SJCRH30 (cell line): ENCODE measurements around the gene MTHFD2L. TPM values are rescaled to one million over a fixed set of nuclear protein-coding genes. Genes with fewer than 3 reads are reported as not detected.

ENCODE experiments used
- DNase-seq, 2 experiments: peaks; one replicate each; pipeline ENCODE4 v3.0.0-alpha.2; 2015 to 2020
- H3K27ac ChIP-seq: fragments of 250-450 bp; sonication (Bioruptor Pico); 2 replicates; pipeline ENCODE4 v1.5.1; 2020; ENCODE audit warnings: mild to moderate bottlenecking, moderate library complexity
- H3K27me3 ChIP-seq: fragments of 250-450 bp; sonication (Bioruptor Pico); 2 replicates; pipeline ENCODE4 v1.5.1; 2020; ENCODE audit warnings: mild to moderate bottlenecking, moderate library complexity
- H3K36me3 ChIP-seq: fragments of 250-450 bp; sonication (Bioruptor Pico); 2 replicates; pipeline ENCODE4 v1.5.1; 2020; ENCODE audit warnings: mild to moderate bottlenecking, moderate library complexity
- H3K4me1 ChIP-seq: fragments of 250-450 bp; sonication (Bioruptor Pico); 2 replicates; pipeline ENCODE4 v1.5.1; 2020; ENCODE audit warnings: mild to moderate bottlenecking, moderate library complexity
- H3K4me3 ChIP-seq: fragments of 250-450 bp; sonication (Bioruptor Pico); 2 replicates; pipeline ENCODE4 v1.5.1; 2020; ENCODE audit warnings: mild to moderate bottlenecking, moderate library complexity
- H3K9me3 ChIP-seq: fragments of 250-450 bp; sonication (Bioruptor Pico); replicated peaks from 2 replicates; pipeline ENCODE4 v1.5.1; 2020; ENCODE audit warnings: mild to moderate bottlenecking, moderate library complexity
- total RNA-seq: library from RNA; depleted of rRNA; stranded (reverse); fragments of >200 nt; shearing (Covaris generic); gene quantifications from 2 replicates; pipeline ENCODE4 v1.2.3, GENCODE V29; 2014

MTHFD2L gene
- total RNA-seq, 1 experiment from 2014 or later = 33.3 TPM

DNA sequence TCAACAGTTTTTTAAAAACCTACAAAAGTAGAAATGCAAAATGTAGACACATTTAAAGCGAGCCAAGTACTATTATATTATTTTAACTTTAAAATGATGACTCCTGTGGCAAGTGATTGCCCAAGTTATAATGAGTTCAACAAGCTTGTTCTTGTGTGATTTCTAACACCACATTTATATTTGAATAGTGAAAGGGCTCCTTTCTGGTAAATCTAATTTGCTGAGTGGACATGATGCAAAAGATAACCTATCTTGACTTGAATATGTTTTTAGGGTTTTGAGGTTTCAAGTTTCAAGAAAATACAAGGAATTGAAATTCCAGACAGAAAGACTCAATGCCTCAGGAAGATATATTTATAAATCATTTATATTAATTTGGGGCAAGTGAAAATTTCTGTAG is 149.3 kb downstream of the MTHFD2L start:
- H3K27me3 ChIP-seq = no peaks in the 10 kb centered on the region
- no peak for DNase-seq
- H3K27ac ChIP-seq = no peak overlapping the region
- H3K36me3 ChIP-seq = no peaks in the 10 kb centered on the region
- H3K9me3 ChIP-seq = no peaks in the 10 kb centered on the region
- H3K4me3 ChIP-seq = no peak overlapping the region
- H3K4me1 ChIP-seq = no peaks in the 10 kb centered on the region

DNA sequence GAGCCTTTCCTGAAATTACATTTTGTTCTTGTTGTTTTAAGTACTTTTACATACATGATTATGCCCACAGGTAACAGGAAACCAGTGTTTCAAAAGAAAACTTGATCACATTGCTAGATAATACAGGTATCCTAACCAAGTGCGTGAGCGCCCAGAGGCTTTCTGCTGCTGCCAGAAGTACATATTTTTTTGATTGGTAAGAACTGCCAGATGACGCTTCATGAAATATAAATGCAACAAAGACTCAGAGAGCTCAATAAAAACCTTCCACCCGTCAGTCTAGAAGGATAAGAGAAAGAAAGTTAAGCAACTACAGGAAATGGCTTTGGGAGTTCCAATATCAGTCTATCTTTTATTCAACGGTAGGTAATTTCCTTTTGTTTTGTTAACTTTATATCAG is 150.3 kb downstream of the MTHFD2L start, which contains the start of gene EPGN:
TSS of gene EPGN (plus strand) at position 256 of the 400 bp plus-strand sequence. CDS start at position 320, 64 bp downstream.
- Histone ChIP-seq H3K9me3 (no peaks in the 10 kb centered on the region), H3K36me3 (no peaks in the 10 kb centered on the region), H3K4me1 (no peaks in the 10 kb centered on the region), H3K4me3 (no peak within 1 kb of the TSS), H3K27ac (no peak within 1 kb of the TSS), H3K27me3 (no peaks in the 10 kb centered on the region)
- no peak for DNase-seq

DNA sequence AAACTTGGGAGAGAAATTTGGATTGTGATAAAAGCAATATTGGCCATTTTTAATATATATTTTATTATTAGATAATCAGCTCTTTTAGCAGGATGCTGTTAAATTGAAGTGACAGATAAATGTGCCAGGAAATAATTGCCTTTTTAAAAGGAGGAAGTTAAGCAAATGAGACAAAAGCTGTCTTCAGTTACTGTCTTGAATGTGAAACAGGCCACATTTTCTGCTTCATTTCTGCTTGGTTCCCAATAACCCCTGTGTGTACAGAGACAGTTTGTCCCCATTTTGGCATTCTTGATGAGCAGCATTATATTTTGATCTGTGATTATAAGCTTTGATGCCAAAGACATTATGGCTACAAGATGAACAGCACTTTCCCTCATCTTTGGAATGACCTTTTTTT is 151.3 kb downstream of the MTHFD2L start:
- Histone ChIP-seq H3K27me3 (no peaks in the 10 kb centered on the region), H3K9me3 (no peaks in the 10 kb centered on the region), H3K27ac (no peak overlapping the region), H3K36me3 (no peaks in the 10 kb centered on the region), H3K4me1 (no peaks in the 10 kb centered on the region), H3K4me3 (no peak overlapping the region)
- DNase-seq = no peak

DNA sequence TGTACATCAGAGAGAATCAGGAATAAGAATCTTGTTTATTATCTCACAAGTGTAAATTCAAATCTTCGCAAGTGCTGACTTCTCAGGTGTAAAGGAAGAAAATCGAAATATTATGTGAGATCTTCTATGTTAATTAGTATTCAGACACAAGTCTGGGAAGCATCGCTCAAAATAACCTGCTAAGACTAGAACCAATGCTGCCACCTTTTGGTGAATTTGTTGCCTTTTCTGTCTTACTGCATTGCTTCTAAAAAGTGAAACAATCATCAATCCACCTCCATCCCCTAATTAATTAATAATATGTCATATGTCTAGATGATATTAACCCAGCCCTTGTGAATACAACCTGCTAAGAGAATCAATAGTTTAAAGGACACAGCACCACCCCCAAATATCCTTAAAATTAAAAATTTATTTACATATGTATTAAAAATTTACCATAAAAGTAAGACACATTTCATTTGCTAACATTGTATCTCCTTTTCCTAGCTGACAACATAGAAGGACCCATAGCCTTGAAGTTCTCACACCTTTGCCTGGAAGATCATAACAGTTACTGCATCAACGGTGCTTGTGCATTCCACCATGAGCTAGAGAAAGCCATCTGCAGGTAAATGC is 153.9 kb downstream of the MTHFD2L start:
- peak; percentile 33 to 70 for DNase-seq
- H3K9me3 ChIP-seq = no peaks in the 10 kb centered on the region
- H3K4me3 ChIP-seq = no peak overlapping the region
- no peak overlapping the region for H3K27ac ChIP-seq
- H3K27me3 ChIP-seq = no peaks in the 10 kb centered on the region
- no peaks in the 10 kb centered on the region for H3K4me1 ChIP-seq
- no peaks in the 10 kb centered on the region for H3K36me3 ChIP-seq

DNA sequence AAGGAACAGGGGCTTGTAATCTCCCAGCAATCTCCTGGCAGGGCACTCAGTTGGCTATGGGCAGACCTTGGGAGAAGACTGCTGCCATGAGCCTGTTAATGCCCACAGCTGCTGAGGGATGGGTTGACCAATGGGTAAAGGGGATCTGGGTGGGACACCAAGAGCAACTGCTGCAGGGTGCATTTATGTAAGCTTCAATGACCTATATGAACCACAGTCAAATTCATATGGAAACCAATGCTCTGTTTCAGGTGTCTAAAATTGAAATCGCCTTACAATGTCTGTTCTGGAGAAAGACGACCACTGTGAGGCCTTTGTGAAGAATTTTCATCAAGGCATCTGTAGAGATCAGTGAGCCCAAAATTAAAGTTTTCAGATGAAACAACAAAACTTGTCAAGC is 156.4 kb downstream of the MTHFD2L start:
- H3K36me3 ChIP-seq = no peaks in the 10 kb centered on the region
- H3K9me3 ChIP-seq = no peaks in the 10 kb centered on the region
- no peaks in the 10 kb centered on the region for H3K27me3 ChIP-seq
- no peak overlapping the region for H3K27ac ChIP-seq
- H3K4me1 ChIP-seq = no peaks in the 10 kb centered on the region
- H3K4me3 ChIP-seq = no peak overlapping the region
- no peak for DNase-seq

DNA sequence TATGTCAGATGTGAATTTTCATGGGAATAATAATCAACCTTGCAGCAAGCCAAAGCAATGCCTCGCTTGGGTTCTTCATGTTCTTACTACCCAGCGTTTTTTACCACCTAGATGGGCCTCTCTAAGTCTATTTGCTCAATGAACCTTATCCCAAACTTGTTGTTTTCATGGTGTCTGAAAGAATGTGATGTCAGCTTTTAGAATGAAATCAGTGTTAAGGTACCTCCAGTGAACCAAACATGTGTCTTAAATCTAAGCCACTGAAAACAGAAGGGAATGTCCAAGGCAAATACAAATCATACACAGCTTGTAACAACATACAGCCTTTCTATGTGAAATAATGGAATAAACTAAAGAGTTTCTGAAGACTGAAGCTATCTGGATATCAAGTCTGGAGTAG is 157.0 kb downstream of the MTHFD2L start:
- Histone ChIP-seq H3K4me1 (no peaks in the 10 kb centered on the region; the same call in 1 of the 2 replicates), H3K36me3 (no peaks in the 10 kb centered on the region), H3K4me3 (no peak overlapping the region), H3K27me3 (no peaks in the 10 kb centered on the region), H3K9me3 (no peaks in the 10 kb centered on the region), H3K27ac (no peak overlapping the region)
- no peak for DNase-seq

DNA sequence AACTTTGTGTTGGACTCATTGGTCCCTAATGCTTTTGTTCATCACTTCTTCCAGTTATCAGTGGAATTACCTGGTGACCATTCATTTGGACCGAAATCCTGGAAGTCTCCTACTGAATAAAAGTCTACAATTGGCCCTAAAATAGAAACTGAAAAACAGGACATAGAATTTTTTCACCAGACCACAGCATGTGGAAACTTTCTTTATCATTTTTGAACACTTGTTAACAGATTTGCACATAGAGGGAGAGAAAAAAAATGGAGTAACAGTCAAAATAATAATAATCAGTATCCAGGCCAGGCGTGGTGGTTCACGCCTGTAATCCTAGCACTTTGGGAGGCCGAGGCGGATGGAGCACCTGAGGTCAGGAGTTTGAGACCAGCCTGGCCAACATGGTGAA is 157.5 kb downstream of the MTHFD2L start:
- Histone ChIP-seq H3K9me3 (no peaks in the 10 kb centered on the region), H3K27me3 (no peaks in the 10 kb centered on the region), H3K4me1 (peaks cover 3% of the 10 kb centered on the region; the same call in 1 of the 2 replicates), H3K4me3 (no peak overlapping the region), H3K36me3 (no peaks in the 10 kb centered on the region), H3K27ac (no peak overlapping the region)
- no peak for DNase-seq

DNA sequence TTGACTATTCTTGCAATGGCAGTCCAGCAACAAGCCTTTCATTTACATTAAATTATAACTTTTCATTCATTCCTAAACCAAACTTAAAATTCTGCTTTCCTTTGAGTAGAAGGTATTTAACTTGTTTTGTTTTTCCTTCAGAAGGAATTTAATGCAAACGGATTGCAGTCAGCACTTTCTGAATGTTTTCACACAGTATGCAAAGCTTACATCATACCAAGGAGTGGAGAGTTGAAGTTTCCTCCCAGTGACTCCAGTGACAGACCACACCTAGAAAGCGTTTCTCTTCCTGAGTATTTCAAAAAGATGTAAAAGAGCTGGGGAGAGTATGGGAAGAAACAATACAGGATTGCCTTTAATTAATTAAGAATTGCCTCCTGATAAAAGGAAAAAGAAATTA is 158.5 kb downstream of the MTHFD2L start:
- no peaks in the 10 kb centered on the region for H3K9me3 ChIP-seq
- DNase-seq = no peak
- no peaks in the 10 kb centered on the region for H3K27me3 ChIP-seq

DNA sequence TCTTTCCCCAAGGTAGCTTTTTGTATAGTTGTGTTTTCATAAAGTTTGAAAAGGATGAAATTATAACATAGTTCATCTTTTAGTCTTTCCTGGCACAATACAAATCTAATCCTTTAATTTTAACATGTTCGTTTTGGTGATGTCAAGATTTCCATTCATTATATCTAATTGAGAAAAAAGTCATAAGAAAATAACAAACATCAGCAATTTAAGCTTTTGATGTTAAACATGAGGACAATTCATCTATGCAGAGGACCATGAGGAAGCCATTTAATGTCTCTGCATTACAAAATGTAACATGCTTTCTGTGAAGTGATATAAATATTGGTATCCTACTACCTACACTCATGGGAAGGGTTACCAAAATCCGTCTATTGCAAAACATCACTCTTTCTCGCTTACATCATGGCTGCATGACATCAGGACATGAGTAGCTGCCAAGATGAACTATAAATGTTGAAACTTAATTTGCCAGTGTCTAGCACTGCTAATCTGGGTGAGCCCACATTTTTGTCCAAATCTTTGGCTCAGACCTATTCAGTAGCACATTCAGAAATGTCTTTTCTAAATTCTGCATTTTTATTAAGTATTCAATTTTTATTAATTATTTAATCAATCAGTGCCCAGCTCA is 159.8 kb downstream of the MTHFD2L start:
- Histone ChIP-seq H3K4me3 (no peak overlapping the region), H3K4me1 (peaks cover 3% of the 10 kb centered on the region; the same call in 1 of the 2 replicates), H3K9me3 (no peaks in the 10 kb centered on the region), H3K27ac (no peak overlapping the region), H3K27me3 (no peaks in the 10 kb centered on the region), H3K36me3 (no peaks in the 10 kb centered on the region)
- no peak for DNase-seq

More for the DNA sequence above, 158.5 kb downstream of the MTHFD2L start:
- Histone ChIP-seq H3K36me3 (no peaks in the 10 kb centered on the region), H3K4me1 (peaks cover 3% of the 10 kb centered on the region; the same call in 1 of the 2 replicates), H3K27ac (no peak overlapping the region), H3K4me3 (no peak overlapping the region)

DNA sequence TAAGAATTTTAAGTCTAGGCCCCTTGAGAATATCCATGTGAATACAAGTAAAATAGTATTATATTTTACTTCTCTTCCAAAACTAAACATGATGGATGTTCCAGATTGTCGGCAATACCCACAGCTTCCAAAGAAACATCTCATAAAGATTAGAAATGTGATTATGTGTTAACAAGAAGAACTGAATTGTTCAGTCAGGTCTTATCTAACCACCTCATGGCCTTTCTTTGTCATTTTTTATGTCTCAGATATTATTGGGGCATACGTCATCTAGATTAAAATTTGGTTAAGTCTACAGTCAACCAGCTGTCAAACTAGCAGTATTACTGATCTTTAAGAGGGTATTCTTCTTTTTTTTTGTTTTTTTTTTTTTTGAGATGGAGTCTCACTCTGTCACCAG is 160.4 kb downstream of the MTHFD2L start:
- Histone ChIP-seq H3K9me3 (no peaks in the 10 kb centered on the region), H3K36me3 (no peaks in the 10 kb centered on the region), H3K4me1 (peaks cover 3% of the 10 kb centered on the region; the same call in 1 of the 2 replicates), H3K4me3 (no peak overlapping the region), H3K27me3 (no peaks in the 10 kb centered on the region), H3K27ac (no peak overlapping the region)
- DNase-seq = no peak

DNA sequence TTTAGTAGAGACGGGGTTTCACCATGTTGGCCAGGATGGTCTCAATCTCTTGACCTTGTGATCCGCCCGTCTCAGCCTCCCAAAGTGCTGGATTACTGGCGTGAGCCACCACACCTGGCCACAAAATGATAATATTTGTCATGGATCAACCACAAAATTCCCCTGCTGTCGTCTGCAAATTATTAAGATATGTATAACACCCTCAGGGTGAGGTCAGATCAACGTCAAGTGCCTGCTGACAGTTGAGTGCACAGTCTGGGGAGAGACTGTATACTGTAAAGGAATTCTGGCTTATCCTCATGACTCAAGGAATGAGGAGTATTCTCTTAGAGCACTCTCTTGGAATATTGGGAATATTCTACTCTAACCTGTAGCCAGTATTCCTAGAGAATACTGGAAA is 161.6 kb downstream of the MTHFD2L start:
- no peak overlapping the region for H3K27ac ChIP-seq
- DNase-seq = peak in 1 of 2 experiments; percentile 10
- H3K4me1 ChIP-seq = peaks cover 3% of the 10 kb centered on the region; the same call in 1 of the 2 replicates
- H3K27me3 ChIP-seq = no peaks in the 10 kb centered on the region; the same call in 1 of the 2 replicates
- H3K36me3 ChIP-seq = no peaks in the 10 kb centered on the region
- H3K9me3 ChIP-seq = no peaks in the 10 kb centered on the region
- no peak overlapping the region for H3K4me3 ChIP-seq

DNA sequence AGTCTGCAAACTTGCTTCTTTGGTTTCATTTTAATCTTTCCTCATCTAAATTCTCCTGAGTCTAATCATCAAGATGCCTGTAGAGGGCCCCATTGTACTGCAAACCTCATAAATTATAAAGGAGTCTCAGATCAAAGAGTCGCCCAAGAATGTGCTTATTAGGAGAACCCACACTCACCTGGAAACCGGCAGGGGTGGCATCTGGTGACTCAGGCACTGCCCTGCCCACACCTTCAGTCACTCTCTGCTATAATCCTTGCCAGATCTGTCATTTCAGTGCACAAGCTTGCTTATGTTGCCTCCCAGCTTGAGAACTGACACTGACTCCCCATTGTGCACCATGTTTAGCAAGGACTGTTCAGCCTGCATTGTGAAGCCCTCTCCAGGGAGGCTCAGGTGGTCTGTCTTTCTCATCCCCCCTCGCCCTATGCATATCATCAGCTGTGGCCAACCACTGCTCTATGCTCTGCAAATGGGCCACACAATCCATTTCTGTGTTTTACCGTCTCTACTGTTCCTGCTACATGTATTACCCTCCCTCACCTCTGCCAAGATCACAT is 162.7 kb downstream of the MTHFD2L start:
- H3K27ac ChIP-seq = no peak overlapping the region
- no peaks in the 10 kb centered on the region for H3K9me3 ChIP-seq
- peak; percentile 24 to 71 for DNase-seq
- no peak overlapping the region for H3K4me3 ChIP-seq
- H3K4me1 ChIP-seq = peaks cover 3% of the 10 kb centered on the region; the same call in 1 of the 2 replicates
- H3K36me3 ChIP-seq = no peaks in the 10 kb centered on the region
- no peaks in the 10 kb centered on the region; the same call in 1 of the 2 replicates for H3K27me3 ChIP-seq

DNA sequence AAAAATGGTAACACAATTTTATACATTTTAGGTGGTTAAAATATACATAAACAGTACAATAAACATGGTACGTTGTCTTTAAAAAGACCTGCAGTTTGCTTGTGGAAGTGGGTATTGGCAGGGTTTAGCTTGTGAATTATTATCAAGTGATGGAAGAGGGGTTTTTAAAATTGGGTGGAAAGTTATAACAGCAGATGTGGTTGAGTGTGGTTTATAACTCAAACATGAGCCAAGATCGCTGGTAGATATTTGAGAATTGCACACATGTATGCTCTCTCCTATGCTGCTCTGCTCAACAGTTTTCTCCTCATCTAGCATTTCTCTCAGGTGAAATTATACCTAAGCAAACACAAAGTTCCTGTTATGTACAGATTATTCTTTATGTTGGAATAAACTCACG is 164.4 kb downstream of the MTHFD2L start:
- DNase-seq = no peak
- H3K27me3 ChIP-seq = no peaks in the 10 kb centered on the region; the same call in 1 of the 2 replicates
- H3K9me3 ChIP-seq = no peaks in the 10 kb centered on the region
- no peak overlapping the region for H3K27ac ChIP-seq
- no peak overlapping the region for H3K4me3 ChIP-seq
- H3K36me3 ChIP-seq = no peaks in the 10 kb centered on the region
- peaks cover 3% of the 10 kb centered on the region; the same call in 1 of the 2 replicates for H3K4me1 ChIP-seq

DNA sequence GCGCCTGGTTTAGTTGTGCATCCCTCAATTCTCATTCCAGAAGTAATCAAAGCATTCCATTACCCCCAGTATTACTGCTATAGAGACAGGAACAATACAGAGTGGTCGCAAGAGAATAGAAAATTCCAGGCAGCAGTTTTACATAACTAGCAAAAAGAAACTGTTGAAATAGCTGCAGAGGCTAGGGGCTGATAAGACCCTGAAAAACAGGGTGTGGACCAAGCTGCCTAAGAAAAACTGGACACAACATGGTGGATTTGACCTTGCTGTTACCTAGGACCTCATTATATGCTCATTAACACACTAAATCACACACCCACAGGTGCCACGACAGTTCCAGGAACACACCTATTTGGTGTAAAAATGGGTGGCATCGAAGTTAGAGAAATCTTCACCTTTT is 165.7 kb downstream of the MTHFD2L start:
- Histone ChIP-seq H3K4me3 (no peak overlapping the region), H3K9me3 (no peaks in the 10 kb centered on the region)

DNA sequence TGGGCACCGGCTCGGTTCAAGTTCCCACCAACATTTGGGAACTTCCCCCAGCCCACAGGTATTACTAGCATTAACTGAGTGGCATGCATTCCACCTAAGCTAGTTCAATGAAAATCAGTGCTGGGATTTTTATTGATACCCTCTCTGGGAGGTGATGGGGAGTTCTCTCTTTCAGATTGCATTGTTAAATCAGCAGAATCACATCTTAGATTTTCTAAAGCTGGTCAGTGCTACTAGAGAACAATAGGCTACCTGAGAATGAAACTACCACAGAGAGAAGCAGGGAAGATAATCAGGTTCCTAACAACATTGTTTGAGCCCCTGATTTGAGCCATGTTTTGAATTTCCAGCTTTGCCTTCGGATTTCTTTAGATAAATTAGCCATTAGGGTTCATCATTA is 166.3 kb downstream of the MTHFD2L start:
- no peaks in the 10 kb centered on the region for H3K9me3 ChIP-seq
- H3K27me3 ChIP-seq = no peaks in the 10 kb centered on the region; the same call in 1 of the 2 replicates
- no peak overlapping the region for H3K27ac ChIP-seq
- no peaks in the 10 kb centered on the region for H3K36me3 ChIP-seq
- no peak for DNase-seq
- H3K4me3 ChIP-seq = no peak overlapping the region
- H3K4me1 ChIP-seq = peaks cover 3% of the 10 kb centered on the region; the same call in 1 of the 2 replicates

More for the DNA sequence above, 165.7 kb downstream of the MTHFD2L start:
- no peaks in the 10 kb centered on the region; the same call in 1 of the 2 replicates for H3K27me3 ChIP-seq
- no peak overlapping the region for H3K27ac ChIP-seq
- DNase-seq = no peak
- H3K36me3 ChIP-seq = no peaks in the 10 kb centered on the region
- H3K4me1 ChIP-seq = peaks cover 3% of the 10 kb centered on the region; the same call in 1 of the 2 replicates
